ENCODE data around the gene DNAAF2. TPM values are rescaled to one million over a fixed set of nuclear protein-coding genes. Genes with fewer than 3 reads are reported as not detected.
A peak's percentile ranks its signal among the peaks of the same experiment; 100 is the strongest.

DNAAF2 gene
- total RNA-seq, 1 experiment from 2014 or later: 9.9 TPM

GRCh38 chr14:49623941-49624839, 10.9 kb downstream of the DNAAF2 start:
- no TSS peak for BruUV-seq (replicated peaks)
- peak overlapping the region; percentile 48 for H3K4me3 Mint-ChIP-seq (ENCODE audit: unreplicated experiment)
- DNase-seq (ENCODE audit: unreplicated experiment): peak; percentile 62
- ChIA-PET POLR2A (interaction anchor here (0.6 to 8.1 kb wide), 10 partner anchors 9 to 689 kb away, joined by 3 to 280 read pairs (median 6); partner anchors contain the start of genes DNAAF2, KLHDC2, LRR1 and RPS29), CTCF (interaction anchor here (0.6 to 0.9 kb wide), 4 partner anchors 8 to 237 kb away, joined by 3 to 5 read pairs (median 4); no protein-coding TSS in a partner anchor)
- H3K36me3 Mint-ChIP-seq (ENCODE audit: insufficient read depth, unreplicated experiment): peaks cover 63% of the 10 kb centered on the region
- peaks cover 9% of the 10 kb centered on the region for H3K4me1 Mint-ChIP-seq (ENCODE audit: insufficient read depth, unreplicated experiment)
- H3K27ac Mint-ChIP-seq (ENCODE audit: low read depth, unreplicated experiment): peak overlapping the region; percentile 67
- H3K27me3 Mint-ChIP-seq (ENCODE audit: insufficient read depth, unreplicated experiment): no peaks in the 10 kb centered on the region
- H3K9me3 Mint-ChIP-seq (ENCODE audit: unreplicated experiment): no peaks in the 10 kb centered on the region
- no peak for TF ChIP-seq CTCF (IDR thresholded peaks at IDR 0.05; ENCODE audit: unreplicated experiment)
- intact Hi-C loops (cut with micrococcal nuclease): loop anchor here (1.0 to 5.0 kb wide), 2 partner anchors 9 to 162 kb away; no protein-coding TSS in a partner anchor

DNA sequence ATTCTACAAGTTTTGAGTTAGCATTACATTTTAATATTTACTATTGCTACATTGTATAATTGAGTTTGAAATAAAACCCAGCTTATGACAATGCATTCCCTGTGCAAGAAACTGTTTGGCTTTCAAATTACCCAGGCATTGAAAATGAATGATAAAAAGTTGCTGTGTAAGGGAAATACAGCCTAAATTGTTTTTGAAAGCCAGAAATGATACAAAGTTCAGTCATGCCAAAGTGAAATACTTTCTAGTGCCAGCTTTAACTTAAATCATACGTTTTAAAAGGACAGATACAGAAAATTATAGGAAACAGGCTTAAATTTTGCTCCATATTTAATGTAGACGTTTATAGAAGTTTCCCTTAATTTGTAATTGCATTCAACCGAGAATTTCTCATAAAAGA, 11.7 kb downstream of the DNAAF2 start:
- Mint-ChIP-seq H3K27ac (ENCODE audit: low read depth, unreplicated experiment) (peak overlapping the region; percentile 67), H3K4me3 (ENCODE audit: unreplicated experiment) (peak overlapping the region; percentile 48), H3K27me3 (ENCODE audit: insufficient read depth, unreplicated experiment) (no peaks in the 10 kb centered on the region), H3K36me3 (ENCODE audit: insufficient read depth, unreplicated experiment) (peaks cover 68% of the 10 kb centered on the region), H3K4me1 (ENCODE audit: insufficient read depth, unreplicated experiment) (peaks cover 16% of the 10 kb centered on the region), H3K9me3 (ENCODE audit: unreplicated experiment) (no peaks in the 10 kb centered on the region)
- no TSS peak for BruUV-seq (replicated peaks)
- ChIA-PET CTCF (interaction anchor here (0.7 kb wide), 2 partner anchors 9 to 238 kb away, joined by 3 read pairs; no protein-coding TSS in a partner anchor), POLR2A (interaction anchor here (1.9 to 8.1 kb wide), 7 partner anchors 9 to 228 kb away, joined by 5 to 280 read pairs (median 126); partner anchors contain the start of genes DNAAF2, KLHDC2, LRR1 and RPS29)
- no peak for DNase-seq (ENCODE audit: unreplicated experiment)
- no peak for TF ChIP-seq CTCF (IDR thresholded peaks at IDR 0.05; ENCODE audit: unreplicated experiment)
- intact Hi-C loops (cut with micrococcal nuclease): loop anchor here (5.0 kb wide), 1 partner anchor 161 kb away; no protein-coding TSS in a partner anchor

DNA sequence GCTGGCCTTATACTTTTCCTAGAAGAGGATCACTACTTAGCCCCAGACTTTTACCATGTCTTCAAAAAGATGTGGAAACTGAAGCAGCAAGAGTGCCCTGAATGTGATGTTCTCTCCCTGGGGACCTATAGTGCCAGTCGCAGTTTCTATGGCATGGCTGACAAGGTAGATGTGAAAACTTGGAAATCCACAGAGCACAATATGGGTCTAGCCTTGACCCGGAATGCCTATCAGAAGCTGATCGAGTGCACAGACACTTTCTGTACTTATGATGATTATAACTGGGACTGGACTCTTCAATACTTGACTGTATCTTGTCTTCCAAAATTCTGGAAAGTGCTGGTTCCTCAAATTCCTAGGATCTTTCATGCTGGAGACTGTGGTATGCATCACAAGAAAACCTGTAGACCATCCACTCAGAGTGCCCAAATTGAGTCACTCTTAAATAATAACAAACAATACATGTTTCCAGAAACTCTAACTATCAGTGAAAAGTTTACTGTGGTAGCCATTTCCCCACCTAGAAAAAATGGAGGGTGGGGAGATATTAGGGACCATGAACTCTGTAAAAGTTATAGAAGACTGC, 12.9 kb downstream of the DNAAF2 start:
- Mint-ChIP-seq H3K9me3 (ENCODE audit: unreplicated experiment) (no peaks in the 10 kb centered on the region), H3K27me3 (ENCODE audit: insufficient read depth, unreplicated experiment) (no peaks in the 10 kb centered on the region), H3K4me3 (ENCODE audit: unreplicated experiment) (peak overlapping the region; percentile 99), H3K4me1 (ENCODE audit: insufficient read depth, unreplicated experiment) (peaks cover 27% of the 10 kb centered on the region), H3K27ac (ENCODE audit: low read depth, unreplicated experiment) (peak overlapping the region; percentile 99), H3K36me3 (ENCODE audit: insufficient read depth, unreplicated experiment) (peaks cover 74% of the 10 kb centered on the region)
- no peak for TF ChIP-seq CTCF (IDR thresholded peaks at IDR 0.05; ENCODE audit: unreplicated experiment)
- TSS peak; percentile 61 for BruUV-seq (replicated peaks)
- ChIA-PET POLR2A (interaction anchor here (0.9 to 8.1 kb wide), 9 partner anchors 11 to 150 kb away, joined by 3 to 280 read pairs (median 7); partner anchors contain the start of genes DNAAF2, KLHDC2, LRR1 and RPS29), CTCF (interaction anchor here (0.6 to 2.3 kb wide), 6 partner anchors 10 to 938 kb away, joined by 3 to 10 read pairs (median 4); partner anchors contain the start of genes ATL1 and LRR1)
- DNase-seq (ENCODE audit: unreplicated experiment): no peak
- intact Hi-C loops (cut with micrococcal nuclease): loop anchor here (5.0 kb wide), 1 partner anchor 160 kb away; no protein-coding TSS in a partner anchor
